Endometrial microvascular endothelial cells (primary cell): ENCODE data around the gene VMAC. TPM values are rescaled to one million over a fixed set of nuclear protein-coding genes. Genes with fewer than 3 reads are reported as not detected.

Experiments used
- in situ Hi-C: cut with HindIII; loops from 2 replicates; pipeline ENCODE4 v1.10.0; 2017; ENCODE audit warnings: low sequenced_read_pairs, low pct_unique_long_range_greater_than_20kb; ENCODE audit errors: inconsistent ontology term
- total RNA-seq: library from RNA; depleted of rRNA; stranded (reverse); fragments of >200 nt; gene quantifications from one replicate; pipeline ENCODE4 v1.2.3, GENCODE V29; 2015; ENCODE audit errors: inconsistent ontology term

VMAC gene
- total RNA-seq, 1 donor from 2014 or later = 8.5 TPM

DNA sequence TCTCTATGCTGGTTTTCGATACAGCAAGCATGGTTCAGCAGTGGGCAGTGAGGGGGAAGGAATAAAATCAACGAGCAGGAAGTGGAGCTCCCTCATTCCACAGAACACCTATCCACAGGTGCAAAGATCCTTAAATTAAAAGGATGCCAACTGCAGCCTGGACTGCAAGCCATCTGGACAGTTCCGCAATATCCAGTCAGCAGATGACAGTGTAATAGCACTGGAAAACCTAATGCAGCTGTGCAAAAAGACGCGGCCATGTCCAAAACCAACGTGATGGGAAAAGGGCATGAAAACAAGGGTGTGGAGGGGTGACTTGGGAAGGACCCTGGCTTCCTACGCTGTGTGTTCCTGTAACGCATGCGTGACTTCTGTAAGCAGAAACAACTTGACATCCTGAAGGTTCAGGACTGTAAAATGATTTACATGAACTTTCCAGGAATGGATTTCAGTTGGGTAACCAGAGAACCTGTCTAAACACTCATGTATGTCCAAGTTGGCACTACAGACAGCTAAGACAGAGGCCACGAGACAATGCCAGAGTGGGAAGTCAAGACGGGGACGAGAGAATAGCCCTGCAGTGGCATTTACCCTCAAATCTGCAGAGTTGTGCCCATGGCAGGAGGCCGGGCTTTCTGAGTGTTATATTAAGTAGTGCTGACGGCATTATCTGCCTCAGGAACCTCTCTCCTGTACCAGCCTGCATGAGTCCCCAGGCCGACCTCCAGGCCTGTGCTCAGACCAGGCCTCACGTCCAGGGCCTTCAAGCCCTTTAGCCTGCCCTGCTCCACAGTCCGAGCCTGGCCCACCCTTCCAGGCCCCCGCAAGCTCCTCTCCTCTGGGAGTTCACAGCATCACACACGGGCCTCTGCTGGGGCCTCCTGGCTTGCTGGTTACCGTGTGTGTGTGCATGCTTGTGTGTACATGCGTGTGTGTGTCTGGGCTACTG lies 35.9 kb downstream of the VMAC start:
- in situ Hi-C loops = no loop called here

DNA sequence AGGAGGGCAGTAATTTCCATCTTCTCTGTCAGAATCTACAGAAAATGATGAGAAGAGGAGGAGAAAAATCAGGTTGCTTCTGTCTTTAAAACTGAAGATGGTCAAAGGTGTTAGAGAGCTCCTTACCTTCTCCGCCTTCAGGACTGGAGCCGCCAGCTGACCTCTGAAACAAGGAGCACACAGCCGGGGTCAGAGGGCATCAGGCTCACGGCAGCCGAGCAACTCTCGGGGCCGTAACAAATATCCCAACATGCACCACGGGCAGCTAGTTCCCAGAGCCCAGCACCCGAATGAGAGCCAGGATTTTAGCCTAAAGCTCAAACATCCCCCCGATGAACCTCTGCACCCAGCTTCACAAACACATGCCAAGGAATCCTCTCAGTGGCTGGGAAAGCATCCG lies 37.0 kb downstream of the VMAC start:
- in situ Hi-C loops = no loop called here

DNA sequence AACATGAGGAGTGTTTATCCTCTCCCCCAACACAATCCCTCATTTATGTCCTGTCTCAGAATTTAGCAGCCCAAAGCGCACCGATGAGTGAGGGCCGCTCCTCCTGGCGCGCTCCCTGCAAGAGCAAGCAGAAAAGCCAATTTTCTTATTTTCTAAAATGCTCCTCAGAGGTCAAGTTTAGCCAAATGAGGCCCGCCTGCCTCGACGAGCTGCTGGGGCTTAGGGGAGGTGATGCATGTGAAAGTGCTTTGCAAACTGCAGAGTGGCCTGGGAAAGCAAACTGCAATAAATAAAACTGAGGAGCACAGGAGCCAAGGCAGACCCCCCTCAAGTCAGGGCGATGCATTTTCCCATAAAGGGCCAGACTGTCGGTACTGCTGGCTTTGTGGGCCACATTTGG lies 38.4 kb downstream of the VMAC start:
- in situ Hi-C loops = no loop called here

DNA sequence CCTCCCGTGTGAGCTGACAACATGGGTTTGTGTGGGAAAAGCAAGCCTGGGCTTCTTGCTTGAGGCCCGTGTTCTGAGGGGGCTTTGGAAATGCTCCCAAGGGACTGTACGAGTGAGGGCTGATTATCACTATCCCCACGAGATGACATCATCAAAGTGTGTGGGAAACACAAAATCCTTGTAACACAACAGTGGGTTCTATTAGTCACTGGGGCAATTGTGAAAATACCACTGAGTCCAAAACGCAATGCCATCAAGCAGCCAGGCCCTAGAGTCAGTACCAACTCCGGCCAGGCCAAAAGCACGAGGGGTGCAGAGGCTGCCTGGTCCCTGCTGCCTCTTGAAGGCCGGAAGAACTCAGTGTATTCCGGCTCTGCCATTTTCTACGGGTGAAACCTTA lies 39.0 kb downstream of the VMAC start:
- in situ Hi-C loops = no loop called here

DNA sequence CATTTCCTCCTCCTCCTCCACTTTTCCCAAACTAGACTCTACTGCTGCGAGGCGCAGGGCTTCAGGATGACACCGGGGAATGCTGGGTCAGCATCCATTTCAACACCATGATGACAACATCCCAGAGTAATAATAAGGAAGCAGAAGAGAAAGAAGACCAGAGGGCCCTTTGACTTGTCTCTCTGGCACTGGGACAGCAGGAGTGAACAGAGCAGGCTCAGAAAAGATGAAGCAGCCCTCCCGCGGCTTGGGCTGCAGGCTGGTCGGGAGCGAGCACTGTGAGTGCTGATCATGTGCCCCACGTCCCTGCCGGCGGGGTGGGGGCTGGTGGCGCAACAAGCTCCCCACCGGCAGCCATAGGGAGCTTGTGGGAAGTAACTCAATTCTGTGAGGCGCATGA lies 42.8 kb downstream of the VMAC start:
- in situ Hi-C loops = no loop called here

DNA sequence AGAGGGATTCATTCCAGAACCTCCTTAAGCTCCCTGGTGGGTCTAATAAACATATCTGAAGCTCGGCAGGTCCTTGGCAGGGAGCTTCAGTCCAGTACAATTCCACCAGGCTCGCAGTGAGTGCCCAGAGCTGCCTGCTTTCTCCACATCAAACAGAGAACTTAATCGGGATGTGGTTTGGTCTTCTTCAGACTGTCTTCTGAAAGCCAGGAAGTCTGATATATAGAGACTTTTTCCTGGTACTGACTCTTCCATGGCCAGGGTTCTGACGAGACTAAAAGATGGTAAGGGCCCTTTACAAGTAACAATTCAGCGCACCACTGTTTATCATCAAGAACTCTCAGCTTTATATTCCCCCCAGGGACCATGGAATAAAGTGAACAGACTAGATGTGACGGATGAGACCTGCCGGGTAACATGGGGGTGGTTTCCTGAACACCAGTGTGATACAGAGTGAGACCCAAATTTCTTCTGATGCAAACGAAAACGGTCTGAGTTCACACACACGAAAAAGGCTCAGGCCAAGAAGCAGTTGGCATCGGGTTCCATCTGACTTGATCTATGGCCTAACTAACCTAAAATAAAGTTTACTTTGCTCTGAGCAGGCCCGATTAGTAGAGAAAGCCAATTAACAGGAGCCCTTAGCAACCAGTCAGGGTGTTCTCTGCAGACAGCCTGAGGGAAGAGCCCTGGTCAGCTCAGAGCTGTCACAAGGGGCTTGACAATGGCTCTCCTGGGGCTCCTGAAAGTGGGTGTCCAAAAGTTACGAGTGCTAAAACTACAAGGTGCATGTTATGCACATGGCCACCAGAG lies 44.3 kb downstream of the VMAC start:
- in situ Hi-C loops = no loop called here

DNA sequence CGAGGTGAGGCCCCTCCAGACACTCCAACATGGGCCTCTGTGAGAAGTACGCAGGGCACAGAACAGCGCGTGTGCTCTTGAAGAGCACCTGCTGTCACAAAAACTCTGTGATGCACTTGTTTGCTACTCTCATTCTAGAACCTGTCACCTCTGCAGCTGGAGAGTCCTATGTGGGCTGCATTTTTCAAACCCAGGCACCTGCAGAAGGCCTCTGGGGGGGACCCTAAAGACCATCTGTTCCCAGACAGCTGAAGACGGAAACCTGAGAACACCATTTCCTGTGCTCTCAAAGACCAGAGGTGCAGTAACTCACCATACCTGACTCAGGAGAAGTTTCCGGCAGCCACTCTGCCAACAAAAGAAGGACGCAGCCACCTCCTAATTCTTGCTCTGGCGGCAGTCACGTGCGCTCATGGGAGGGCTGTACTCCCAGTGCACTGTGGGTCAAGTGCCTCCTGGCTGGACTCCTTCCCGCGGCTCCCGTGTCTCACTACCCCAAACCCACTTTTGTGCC lies 45.2 kb downstream of the VMAC start:
- in situ Hi-C loops = no loop called here

DNA sequence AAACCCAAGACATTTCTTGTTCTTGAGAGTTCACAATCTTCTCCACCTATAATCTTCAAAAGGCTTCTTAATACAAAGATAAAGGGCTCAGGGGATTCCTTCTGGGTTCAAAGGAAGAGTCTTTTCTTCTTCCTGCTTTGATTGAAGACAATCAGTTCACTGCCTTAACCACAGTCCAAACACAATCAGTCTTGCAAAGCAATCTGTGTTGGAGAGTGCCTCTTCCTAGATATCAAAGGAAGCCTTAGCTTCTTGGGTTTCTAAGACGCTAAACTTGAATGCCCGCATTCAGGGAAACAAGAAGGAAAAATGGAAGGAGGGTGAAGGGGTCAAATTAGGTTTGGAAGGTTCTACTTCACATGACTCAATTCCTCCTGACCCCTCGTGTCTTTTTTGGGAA lies 46.1 kb downstream of the VMAC start:
- in situ Hi-C loops = no loop called here

DNA sequence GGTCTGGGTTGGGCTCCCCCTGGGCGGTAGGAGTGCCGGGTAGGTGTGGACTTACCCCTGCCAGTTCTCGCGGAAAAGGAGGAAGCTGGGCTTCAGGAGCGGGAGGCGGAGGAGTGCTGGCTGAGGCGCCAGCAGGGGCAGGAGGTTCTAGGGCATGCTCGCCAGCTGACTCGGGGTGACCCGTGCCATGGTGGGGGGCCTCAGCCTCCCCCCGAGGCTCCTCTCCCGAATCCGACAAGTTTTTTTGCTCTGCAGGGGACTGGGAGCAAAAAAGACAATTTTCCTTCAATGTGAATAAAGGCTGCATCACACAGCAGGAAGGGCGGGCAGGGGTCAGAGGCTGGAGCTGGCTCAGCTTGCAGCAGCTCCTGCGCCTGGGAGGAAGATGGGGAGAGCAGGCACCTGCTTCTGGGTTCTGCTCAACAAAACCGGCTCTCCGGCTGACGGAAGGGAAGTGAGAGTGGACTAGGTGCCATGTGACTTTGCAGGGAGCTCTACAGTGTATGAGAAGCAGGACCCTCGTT lies 46.7 kb downstream of the VMAC start:
- in situ Hi-C loops = no loop called here

DNA sequence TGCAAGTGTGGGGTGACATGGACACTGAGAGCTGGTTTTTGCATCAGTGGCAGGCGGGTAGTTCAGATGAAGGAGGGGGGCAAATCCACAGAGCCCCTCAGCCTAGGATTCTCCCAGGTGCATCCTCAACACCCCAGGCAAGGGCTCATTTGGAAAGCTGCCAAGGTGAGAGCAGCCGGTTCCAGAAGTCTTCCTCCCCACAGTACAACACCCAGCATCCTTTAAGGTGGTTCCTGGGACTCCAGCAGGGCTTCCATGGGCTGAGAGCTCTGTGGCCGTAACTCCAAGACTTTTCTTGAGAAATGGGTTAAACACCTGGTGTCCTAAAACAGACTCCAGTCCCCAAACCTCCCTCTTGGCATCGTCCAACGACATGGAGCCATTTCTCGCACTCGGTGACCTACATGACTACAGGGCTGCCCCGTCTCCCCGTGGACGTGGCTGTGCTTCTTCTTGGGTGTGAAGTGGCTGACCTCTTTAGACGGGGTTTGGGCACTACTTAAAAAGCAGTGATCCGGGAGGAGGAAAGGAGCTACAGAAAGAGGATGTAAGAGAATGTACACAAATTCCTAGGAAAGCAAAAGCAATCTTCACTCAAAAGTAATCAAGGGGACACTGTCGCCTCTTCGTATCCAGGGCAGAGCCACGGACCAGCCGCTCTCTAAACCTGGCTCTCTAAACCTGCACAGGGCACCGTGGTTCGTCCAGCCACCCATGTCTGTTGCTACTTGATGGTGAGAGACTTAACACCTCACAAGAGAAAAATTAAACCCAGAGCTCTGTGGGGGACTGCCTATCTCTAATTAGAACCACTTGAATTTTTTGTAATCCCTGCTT lies 47.7 kb downstream of the VMAC start:
- in situ Hi-C loops = no loop called here

DNA sequence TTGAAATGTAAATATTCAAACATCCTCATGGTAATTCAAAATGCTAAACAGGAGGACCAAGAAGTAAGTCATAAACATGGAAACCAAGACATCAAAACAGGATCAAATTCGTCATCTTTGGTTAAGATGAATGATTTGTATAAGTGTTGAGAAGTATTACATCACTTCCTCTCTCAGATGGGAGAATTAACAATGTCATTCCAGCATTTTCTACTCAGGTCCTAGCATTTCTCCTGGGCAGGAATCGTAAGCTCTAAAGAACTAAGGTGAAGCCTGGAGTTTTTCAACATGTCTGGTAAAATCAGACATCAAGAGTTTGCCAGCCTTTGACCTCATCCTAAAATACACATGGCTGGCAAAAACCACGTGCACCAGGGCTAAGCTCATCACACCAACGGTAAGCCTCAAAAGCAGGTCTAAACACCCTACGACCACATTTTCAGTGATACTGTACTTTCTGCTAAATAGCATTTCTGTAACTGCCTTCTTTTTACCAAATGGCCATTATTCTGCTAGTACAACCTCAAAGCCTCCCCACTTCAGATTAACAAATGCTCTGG lies 48.4 kb downstream of the VMAC start:
- in situ Hi-C loops = no loop called here

DNA sequence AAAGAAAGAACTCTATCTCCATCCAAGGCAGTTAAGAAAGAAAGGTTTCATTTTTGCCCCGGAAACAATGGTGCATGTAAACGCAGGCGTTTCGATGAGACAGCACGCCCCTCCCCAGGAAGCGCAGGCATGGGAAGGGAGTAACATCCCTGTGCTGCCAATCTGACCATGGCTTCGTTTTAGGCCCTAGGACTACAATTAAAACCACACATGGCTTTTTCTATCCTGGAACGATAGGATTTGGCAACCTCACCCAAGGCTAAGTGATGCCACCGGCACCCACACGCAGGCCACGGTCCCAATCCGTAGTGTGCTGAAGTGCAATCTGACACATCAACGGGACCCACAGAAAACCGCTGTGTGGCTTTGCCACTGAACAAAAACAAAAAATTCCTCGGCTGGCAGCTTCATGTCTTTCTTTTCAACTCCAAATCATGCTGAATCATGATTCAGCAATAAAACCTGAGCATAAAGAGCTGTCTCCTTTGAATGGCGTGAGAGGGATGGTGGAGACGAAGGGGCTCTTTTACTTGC lies 49.1 kb downstream of the VMAC start:
- in situ Hi-C loops = no loop called here

DNA sequence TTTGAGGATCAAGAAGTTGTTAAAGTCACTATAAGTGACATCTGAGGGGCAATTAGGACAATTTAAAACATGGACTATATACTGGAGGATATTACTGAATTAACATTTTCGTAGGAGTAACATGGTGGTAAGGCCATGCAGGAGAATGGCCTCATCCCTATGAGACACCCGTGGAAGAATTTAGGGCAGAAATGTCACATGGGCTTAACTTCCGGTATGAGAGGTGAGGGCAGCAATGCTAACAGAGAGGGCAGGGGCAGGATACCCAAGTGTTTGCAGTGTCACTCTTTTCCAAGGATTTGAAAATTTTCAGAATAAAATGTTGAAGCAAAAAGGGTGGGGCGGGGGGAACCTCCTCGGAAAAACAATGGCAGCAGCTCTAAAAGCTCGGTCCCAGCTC lies 49.6 kb downstream of the VMAC start:
- in situ Hi-C loops = no loop called here

DNA sequence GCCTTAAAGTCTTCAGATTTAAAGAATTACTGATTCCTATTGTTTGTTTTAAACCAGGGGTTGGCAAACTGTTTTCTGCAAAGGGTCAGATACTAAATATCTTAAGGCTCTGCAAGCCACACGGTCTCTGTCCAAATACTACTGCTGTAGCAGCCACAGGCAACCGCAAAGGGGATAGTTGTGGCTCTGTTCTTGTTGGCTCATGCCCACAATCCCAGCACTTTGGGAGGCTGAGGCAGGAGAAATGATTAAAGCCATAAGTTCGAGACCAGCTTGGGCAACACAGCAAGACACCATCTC lies 50.9 kb downstream of the VMAC start:
- in situ Hi-C loops = no loop called here

DNA sequence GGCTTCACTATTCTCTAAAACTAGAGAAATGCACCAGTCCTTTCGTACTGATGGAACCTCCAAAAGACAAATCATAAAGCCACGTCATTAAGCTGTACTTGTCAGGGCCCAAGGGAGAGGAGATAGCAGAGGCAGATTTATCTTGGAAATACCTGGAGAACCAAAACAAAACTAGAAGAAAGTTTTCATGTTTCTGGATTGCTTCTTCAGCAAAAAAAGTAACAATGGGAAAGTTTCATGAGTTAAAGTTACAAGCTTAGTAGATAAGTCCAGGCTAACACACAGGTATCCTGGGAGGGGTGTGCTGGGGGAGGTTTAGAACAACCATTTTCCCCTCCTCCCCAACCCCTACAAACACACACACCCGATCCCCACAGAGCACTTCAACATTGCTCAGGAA lies 51.7 kb downstream of the VMAC start:
- in situ Hi-C loops = no loop called here

DNA sequence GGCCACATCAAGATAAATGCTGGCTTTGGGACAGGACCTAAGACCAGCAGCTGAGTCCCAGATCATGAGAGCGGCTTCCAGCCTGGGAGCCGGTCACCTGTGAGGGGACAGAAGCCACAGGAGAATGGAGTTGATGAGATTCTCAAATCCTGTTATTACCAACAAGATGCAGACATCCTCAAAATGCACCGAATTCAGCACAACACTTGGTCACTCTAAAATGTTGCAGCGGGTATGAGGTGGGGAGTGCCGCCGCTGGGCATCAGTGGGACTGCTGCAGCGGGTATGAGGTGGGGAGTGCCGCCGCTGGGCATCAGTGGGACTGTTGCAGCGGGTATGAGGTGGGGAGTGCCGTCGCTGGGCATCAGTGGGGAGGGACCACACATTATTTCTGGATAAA lies 52.1 kb downstream of the VMAC start:
- in situ Hi-C loops = no loop called here

DNA sequence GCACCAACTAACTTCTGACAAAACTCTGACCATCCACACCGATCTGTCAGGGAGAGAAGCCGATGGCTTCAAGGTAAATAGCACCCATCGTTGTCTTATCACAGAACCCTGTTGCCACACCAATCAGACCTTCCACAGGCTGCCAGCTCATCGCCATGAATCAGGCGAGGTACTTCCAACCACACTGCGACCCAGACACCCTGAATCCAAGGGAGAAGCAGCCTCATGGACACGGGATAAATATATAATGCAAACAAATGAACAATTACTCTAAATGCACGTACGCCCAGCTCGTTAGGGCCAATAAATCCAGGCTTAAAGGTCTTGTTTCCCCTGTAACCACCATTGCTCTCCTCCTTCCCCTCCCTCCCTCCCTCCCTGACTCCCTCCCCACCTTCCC lies 52.5 kb downstream of the VMAC start:
- in situ Hi-C loops = no loop called here

DNA sequence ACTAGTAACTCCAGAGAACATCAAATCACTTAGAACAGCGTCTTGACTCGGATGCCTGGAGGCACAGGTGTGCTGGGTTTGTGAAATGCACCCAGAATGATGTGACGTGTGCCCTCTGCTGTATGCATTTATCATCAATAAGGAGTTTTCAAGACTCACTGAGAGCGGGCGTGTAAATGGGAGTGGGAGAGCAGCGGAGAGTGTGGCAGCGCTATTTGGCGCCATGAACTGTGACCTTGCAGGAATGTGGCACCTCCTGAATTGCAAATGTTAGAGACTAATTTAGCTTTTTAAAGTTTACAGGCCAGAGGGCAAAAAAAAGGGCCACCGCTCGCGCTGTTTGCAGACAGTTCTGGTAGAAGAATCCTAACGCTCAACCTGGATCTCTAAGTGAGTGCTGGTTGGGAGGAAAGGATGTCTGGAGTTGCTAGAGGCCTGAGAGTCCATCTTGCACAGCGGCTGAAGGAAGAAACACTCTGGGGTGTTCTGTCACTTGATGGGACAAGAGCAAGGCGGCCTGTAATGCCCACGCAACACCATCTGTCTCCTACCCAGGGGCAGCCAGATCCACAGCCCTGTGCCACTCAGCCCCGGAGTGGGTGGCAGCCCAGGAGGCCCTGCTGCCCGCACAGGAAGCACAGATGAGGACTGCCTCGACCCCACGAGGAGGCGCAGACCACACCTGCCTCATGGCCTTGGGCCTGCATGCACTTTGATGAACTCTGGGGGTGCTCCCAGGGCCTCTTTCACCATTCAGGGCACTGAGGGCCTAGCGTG lies 53.6 kb downstream of the VMAC start:
- in situ Hi-C loops = no loop called here
